OCI-LY7 (cell line): ENCODE data around the gene CDK17. TPM values are rescaled to one million over a fixed set of nuclear protein-coding genes. Genes with fewer than 3 reads are reported as not detected.

ENCODE experiments used
- BruUV-seq: library from RNA; stranded (reverse); fragments of 400-500 nt; replicated peaks from 2 replicates; lab custom pipeline; 2021; lab: Mats Ljungman, UMichigan
- CTCF ChIA-PET: fragments of 300-600 bp; sonication (Branson Sonifier 250); formaldehyde crosslinking; loops from one replicate; lab custom pipeline; 2022; ENCODE audit warnings: antibody characterized with exemption; ENCODE audit not compliant: unreplicated experiment; lab: Charles Lee
- POLR2A ChIA-PET: fragments of 300-600 bp; sonication (Branson Sonifier 250); formaldehyde crosslinking; loops from one replicate; lab custom pipeline; 2022; ENCODE audit warnings: antibody characterized with exemption; lab: Charles Lee
- DNase-seq: peaks from one replicate; pipeline ENCODE4 v3.0.0-alpha.2; 2015; ENCODE audit warnings: low spot score
- H2AFZ ChIP-seq: fragments of 200-600 bp; sonication (generic), shearing (Covaris generic); 2 replicates; pipeline ENCODE4 v1.6.1; 2014; ENCODE audit warnings: mild to moderate bottlenecking, antibody characterized with exemption, low read length, moderate library complexity
- H3K27ac ChIP-seq: fragments of 200-600 bp; sonication (generic); 2 replicates; pipeline ENCODE4 v1.5.1; 2014; ENCODE audit warnings: mixed run types, low read depth, mild to moderate bottlenecking, moderate library complexity, low read length, inconsistent platforms; ENCODE audit not compliant: poor library complexity, severe bottlenecking
- H3K36me3 ChIP-seq: fragments of 200-600 bp; sonication (generic); 2 replicates; pipeline ENCODE4 v1.6.1; 2014; ENCODE audit warnings: mild to moderate bottlenecking, antibody characterized with exemption, low read length, moderate library complexity, mixed read lengths; ENCODE audit not compliant: insufficient read depth
- H3K4me1 ChIP-seq: fragments of 200-600 bp; sonication (generic); 2 replicates; pipeline ENCODE4 v1.5.1; 2014; ENCODE audit warnings: mild to moderate bottlenecking, low read length; ENCODE audit not compliant: insufficient read depth, poor library complexity, severe bottlenecking
- H3K4me2 ChIP-seq: fragments of 200-600 bp; sonication (generic); 2 replicates; pipeline ENCODE4 v1.6.1; 2014; ENCODE audit warnings: mild to moderate bottlenecking, low read length
- H3K4me3 ChIP-seq: fragments of 200-600 bp; sonication (generic); 2 replicates; pipeline ENCODE4 v1.5.1; 2014; ENCODE audit warnings: mild to moderate bottlenecking, low read depth, low read length; ENCODE audit not compliant: poor library complexity, severe bottlenecking
- H3K79me2 ChIP-seq: fragments of 200-600 bp; sonication (generic); 2 replicates; pipeline ENCODE4 v1.6.1; 2016; ENCODE audit warnings: low read depth, mild to moderate bottlenecking, low read length, moderate library complexity, mixed read lengths; ENCODE audit not compliant: insufficient read depth
- H3K9me2 ChIP-seq: fragments of 200-600 bp; sonication (generic); 2 replicates; pipeline ENCODE4 v1.6.1; 2016; ENCODE audit warnings: mild to moderate bottlenecking, low read length, mixed read lengths; ENCODE audit not compliant: insufficient read depth
- H3K9me3 ChIP-seq: fragments of 200-600 bp; sonication (generic); 2 replicates; pipeline ENCODE4 v1.6.1; 2014; ENCODE audit warnings: mild to moderate bottlenecking, mixed run types, low read length, mixed read lengths
- H4K20me1 ChIP-seq: fragments of 200-600 bp; sonication (generic); 2 replicates; pipeline ENCODE4 v1.6.1; 2014; ENCODE audit warnings: mild to moderate bottlenecking, antibody characterized with exemption, low read length, moderate library complexity, mixed read lengths; ENCODE audit not compliant: insufficient read depth
- CTCF ChIP-seq: fragments of 200-600 bp; sonication (generic); conservative IDR thresholded peaks from 2 replicates; pipeline ENCODE4 v1.5.1; 2014; ENCODE audit warnings: mild to moderate bottlenecking, antibody characterized with exemption, low read length, moderate library complexity, mixed read lengths
- EZH2phosphoT487 ChIP-seq: fragments of 200-600 bp; sonication (generic); IDR thresholded peaks from 2 replicates; pipeline ENCODE4 v1.6.1; 2018; ENCODE audit warnings: low read depth, borderline replicate concordance, mild to moderate bottlenecking, mixed run types, antibody characterized with exemption, low read length, moderate library complexity, mixed read lengths
- intact Hi-C: fragments of 100-400 bp; cut with micrococcal nuclease; formaldehyde crosslinking; loops from one replicate; pipeline ENCODE4 v1.10.0; 2022; ENCODE audit not compliant: unreplicated experiment
- total RNA-seq, 2 experiments: library from RNA; depleted of rRNA in 1 of 2; stranded (reverse); fragments of >200 nt in 1 of 2; shearing (Covaris generic) in 1 of 2; gene quantifications; 2 replicates each; pipeline ENCODE4 v1.2.3, GENCODE V29; 2014 to 2022

CDK17 gene
- total RNA-seq, 2 experiments from 2014 or later: 34.5 to 43.4 TPM

GRCh38 chr12:96258104-96258961 lies 141.9 kb downstream of the CDK17 start:
- CTCF ChIA-PET: interaction anchor here (0.6 kb wide), 1 partner anchor 251 kb away, joined by 3 read pairs; no protein-coding TSS in a partner anchor

GRCh38 chr12:96257550-96258103 lies 142.6 kb downstream of the CDK17 start:
- Histone ChIP-seq H3K79me2 (no peaks in the 10 kb centered on the region), H3K9me2 (no peaks in the 10 kb centered on the region), H3K4me1 (no peaks in the 10 kb centered on the region), H4K20me1 (no peaks in the 10 kb centered on the region), H2AFZ (no peak overlapping the region), H3K4me3 (no peak overlapping the region), H3K9me3 (no peaks in the 10 kb centered on the region), H3K4me2 (no peak overlapping the region), H3K27ac (no peak overlapping the region), H3K36me3 (peaks cover 16% of the 10 kb centered on the region)
- no TSS peak for BruUV-seq
- POLR2A ChIA-PET: interaction anchor here (0.6 to 1.2 kb wide), 4 partner anchors 9 to 91 kb away, joined by 3 to 7 read pairs (median 3); no protein-coding TSS in a partner anchor
- peak; percentile 7 for DNase-seq
- intact Hi-C loops: no loop called here
- TF ChIP-seq EZH2phosphoT487 (no peak), CTCF (no peak)
- CTCF ChIA-PET: interaction anchor here (0.6 kb wide), 1 partner anchor 250 kb away, joined by 3 read pairs; no protein-coding TSS in a partner anchor

More at GRCh38 chr12:96258104-96258961, 141.9 kb downstream of the CDK17 start:
- H2AFZ ChIP-seq: no peak overlapping the region
- H4K20me1 ChIP-seq: no peaks in the 10 kb centered on the region
- POLR2A ChIA-PET: interaction anchor here (0.6 to 1.2 kb wide), 5 partner anchors 8 to 132 kb away, joined by 3 to 7 read pairs (median 3); no protein-coding TSS in a partner anchor
- H3K36me3 ChIP-seq: peaks cover 20% of the 10 kb centered on the region
- intact Hi-C loops: no loop called here
- H3K9me2 ChIP-seq: no peaks in the 10 kb centered on the region
- no peak for TF ChIP-seq CTCF
- no peak for TF ChIP-seq EZH2phosphoT487
- no TSS peak for BruUV-seq
- H3K79me2 ChIP-seq: no peaks in the 10 kb centered on the region
- no peak overlapping the region for H3K4me3 ChIP-seq
- DNase-seq: no peak
- no peak overlapping the region for H3K4me2 ChIP-seq
- no peak overlapping the region for H3K27ac ChIP-seq
- no peaks in the 10 kb centered on the region for H3K9me3 ChIP-seq
- H3K4me1 ChIP-seq: no peaks in the 10 kb centered on the region
